Skin of body (tissue), 2 donors: ENCODE results near the gene MAU2. TPM values are rescaled to one million over a fixed set of nuclear protein-coding genes. Genes with fewer than 3 reads are reported as not detected.

ENCODE experiments used
- DNase-seq: peaks from one replicate; lab custom pipeline; 2025; lab: John Stamatoyannopoulos, UW
- total RNA-seq: library from RNA; depleted of rRNA; stranded (reverse); fragments of >200 nt; gene quantifications from one replicate; pipeline ENCODE4 v1.2.3, GENCODE V29; 2014

The MAU2 gene
- total RNA-seq: 39.3 TPM

- DNase-seq: peak; percentile 96
These were observed at the start of gene MAU2, which contains the start of gene SUGP1 for GRCh38 chr19:19320361-19321140. TSS of gene MAU2 (plus strand) at chr19:19320829. CDS start at chr19:19320860, 31 bp downstream. TSS of gene SUGP1 (minus strand) at chr19:19320509. CDS start at chr19:19320496, 13 bp downstream.

- DNase-seq: no peak
These were observed 48.6 kb upstream of the MAU2 start for GRCh38 chr19:19271828-19272599.

DNA sequence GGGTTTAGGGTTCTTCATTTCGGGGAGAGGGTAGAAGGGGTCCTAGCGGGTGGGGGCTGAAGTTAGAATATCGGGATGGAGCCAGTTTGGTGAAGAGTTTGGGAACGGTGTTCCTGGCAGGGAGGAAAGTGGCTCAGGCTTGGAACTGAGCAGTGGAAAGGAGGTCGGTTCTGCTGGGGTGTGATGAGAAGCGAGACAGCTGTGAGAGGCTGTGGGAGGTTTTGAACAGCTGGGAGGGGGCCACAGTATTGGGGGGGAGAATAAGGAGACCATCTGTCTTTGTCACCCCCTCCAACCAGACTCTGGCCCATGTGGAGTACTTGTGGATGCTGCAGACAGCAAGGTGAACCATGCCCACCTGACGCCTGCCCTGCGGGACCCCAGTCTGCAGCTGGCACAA is 46.5 kb upstream of the MAU2 start:
- no peak for DNase-seq

- no peak for DNase-seq
These were observed 45.7 kb upstream of the MAU2 start for GRCh38 chr19:19274716-19275565.

- no peak for DNase-seq
These were observed 44.2 kb upstream of the MAU2 start for GRCh38 chr19:19276386-19276785.

DNA sequence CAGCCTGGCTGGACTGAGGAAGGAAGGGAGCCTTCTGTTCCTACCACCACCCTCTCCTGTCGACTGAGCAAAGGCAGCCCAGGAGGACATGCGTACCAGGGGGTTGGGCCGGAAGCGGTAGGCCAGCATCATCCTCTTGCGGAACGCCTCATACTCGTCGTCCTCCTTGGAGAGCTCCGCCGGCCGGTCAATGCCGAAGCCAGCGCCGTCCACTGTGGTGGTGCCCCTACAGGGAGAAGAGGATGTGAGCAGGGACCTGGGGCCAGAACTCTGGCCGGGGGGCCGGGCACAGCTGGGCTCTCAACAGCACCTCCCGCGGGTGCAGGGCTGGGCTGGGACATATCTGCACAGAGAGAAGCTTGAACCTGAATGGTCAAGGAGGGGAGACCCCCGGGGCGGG is 43.8 kb upstream of the MAU2 start:
- DNase-seq: no peak

GRCh38 chr19:19278315-19278714 is 42.3 kb upstream of the MAU2 start:
- no peak for DNase-seq

- no peak for DNase-seq
These were observed 41.5 kb upstream of the MAU2 start for GRCh38 chr19:19279062-19279612.

DNA sequence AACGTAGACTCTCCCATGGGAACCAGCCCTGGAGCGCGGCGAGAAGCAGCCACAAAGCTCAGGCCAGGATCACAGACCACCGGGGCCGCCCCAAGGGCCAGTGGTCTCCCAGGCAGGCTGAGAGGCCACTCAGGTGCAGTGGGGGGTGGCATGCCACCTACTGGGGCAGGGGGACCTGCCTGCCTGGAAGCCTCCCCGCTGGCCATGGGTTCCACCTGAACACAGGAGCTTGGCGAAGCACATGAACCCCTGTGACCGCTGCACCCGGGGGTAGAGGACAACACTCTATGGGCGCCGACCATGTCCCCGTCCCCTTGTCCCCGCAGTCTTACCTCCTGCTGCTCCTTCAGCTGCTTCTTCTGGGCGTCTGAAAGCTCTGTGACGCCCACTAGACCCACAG is 40.8 kb upstream of the MAU2 start:
- no peak for DNase-seq

DNA sequence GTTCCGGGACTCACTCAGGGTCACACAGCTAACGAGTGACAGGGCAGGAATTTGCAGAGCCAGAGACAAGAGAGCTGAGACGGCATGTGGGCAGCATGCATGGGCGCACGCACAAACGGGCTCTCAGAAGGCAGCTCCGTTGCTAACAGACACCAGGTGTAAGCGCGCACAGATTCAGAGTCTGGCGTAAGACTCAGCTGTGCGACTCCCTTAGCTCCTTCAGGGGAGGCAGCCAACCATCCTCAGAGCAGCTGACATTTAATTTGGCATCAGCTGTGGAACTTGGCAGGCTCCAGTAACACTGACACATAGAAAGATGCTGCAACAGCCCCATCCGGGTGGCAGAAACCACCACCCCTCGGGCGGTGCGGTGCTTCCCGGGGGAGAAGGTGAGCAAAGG is 40.1 kb upstream of the MAU2 start:
- DNase-seq: no peak

GRCh38 chr19:19285686-19286085 is 34.9 kb upstream of the MAU2 start:
- DNase-seq: no peak

- DNase-seq: no peak
These were observed 28.0 kb upstream of the MAU2 start for GRCh38 chr19:19292607-19293006.

- no peak for DNase-seq
These were observed 25.7 kb upstream of the MAU2 start for GRCh38 chr19:19294914-19295313.

DNA sequence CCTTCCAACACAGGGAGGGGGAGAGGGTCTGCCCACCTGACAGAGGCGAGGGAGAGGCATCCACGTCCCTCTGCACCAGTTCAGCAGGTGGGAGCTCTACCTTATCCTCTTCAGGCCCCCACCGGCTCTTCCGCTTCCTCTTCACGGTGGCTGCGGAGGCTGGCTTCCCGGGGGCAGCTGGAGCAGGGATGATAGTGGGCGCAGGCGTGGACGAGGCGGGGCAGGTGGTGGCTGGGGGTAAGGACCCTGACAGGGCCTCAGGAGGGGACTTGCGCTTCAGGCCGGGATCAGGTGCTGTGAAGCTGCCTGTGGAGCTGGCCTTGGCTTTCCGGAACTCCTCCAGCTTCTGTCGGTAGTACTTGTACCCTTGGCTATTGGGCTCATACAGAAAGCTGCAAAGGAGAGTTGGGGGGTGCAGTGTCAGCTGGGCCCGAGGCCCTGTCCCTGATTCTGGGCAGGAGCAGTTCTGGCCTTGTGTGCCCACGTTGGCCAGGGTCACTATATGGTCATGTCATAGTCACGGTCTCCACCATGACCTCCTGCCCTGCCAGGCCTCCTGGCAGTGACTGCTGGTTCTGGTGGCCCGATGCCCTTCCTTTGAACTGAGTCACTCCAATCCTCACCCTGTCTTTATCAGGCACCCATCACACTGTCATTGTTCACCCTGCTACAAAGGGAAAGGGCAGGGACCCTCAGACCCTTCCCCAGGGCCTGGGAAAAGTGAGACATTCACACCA is 23.5 kb upstream of the MAU2 start:
- no peak for DNase-seq

GRCh38 chr19:19297759-19298158 is 22.9 kb upstream of the MAU2 start:
- no peak for DNase-seq

DNA sequence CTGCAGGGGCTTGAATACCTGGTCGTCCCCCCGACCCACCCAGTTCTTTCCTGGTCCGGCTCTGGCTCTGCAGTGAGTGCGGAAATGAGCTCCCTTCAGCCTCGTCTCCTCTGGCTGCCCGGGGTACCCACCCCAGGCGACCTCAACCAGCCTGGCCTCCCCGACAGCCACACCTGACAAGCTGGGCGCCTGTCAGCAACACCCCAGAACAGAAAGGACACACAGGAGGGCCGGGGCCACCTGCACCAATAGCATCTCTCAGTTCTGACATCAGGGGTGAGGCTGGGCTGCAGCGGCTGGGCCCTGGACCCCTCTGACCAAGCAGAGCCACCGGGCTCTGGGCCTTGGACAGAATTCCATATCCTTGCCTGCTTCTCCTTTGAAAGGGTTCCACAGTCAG is 20.0 kb upstream of the MAU2 start:
- no peak for DNase-seq

- no peak for DNase-seq
These were observed 17.2 kb upstream of the MAU2 start for GRCh38 chr19:19303411-19303810.

- no peak for DNase-seq
These were observed 16.3 kb upstream of the MAU2 start for GRCh38 chr19:19304186-19304965.

DNA sequence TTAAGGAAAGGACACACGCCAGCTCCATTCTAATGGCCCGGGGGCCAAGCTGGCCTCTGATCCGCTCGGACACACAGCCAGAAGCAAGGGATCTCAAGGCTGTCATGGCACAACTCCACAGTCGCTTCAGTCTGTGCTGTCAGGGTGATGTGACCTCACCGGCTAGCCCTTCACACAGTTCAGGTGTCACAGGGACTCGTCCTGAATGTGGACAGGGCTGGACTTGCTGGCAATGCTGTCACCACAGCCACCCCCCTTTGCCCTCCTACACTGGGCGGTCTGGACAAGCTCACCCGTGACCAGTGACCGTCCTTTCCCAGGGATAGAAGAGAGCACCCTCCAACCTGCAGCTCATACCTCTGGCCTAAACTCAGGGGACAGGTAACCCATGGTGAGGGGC is 15.6 kb upstream of the MAU2 start:
- no peak for DNase-seq

DNA sequence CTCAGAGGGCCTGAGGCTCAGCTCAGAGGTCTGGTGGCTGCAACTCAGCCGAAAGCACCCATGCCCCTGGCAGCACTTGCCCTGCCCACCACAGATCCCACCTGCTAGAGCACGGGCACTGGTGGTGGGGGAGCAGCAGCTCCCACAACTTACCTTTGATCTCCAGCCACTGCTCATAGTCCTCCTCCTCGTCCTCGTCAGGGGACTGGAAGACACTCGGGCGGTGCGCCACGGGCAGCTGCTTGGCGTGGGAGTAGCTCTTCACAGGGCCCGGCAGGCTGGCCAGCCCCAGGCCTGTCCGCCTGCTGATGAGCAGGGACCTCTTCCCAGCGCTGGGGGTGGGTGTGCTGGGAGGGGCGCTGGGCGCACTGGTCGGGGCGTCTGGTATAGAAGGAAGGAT is 14.9 kb upstream of the MAU2 start:
- DNase-seq: no peak
